NCI-H2227 treated with DMSO at 0.1 percent for 48 hours (cell line): Measurements from ENCODE around the gene MYH16.
"Not testable (repeated sequence)": the region's sequence is repeated elsewhere in the genome, so short reads cannot be mapped to it uniquely, and the experiment has no call there.

Experiments used
- DNase-seq: peaks from one replicate; lab custom pipeline; 2025; lab: John Stamatoyannopoulos, UW

MYH16 gene

GRCh38 chr7:99355098-99355497 is 82.5 kb downstream of the MYH16 start:
- DNase-seq, result no peak

- no peak for DNase-seq
Measured at GRCh38 chr7:99357701-99358490, 85.3 kb downstream of the MYH16 start.

DNA sequence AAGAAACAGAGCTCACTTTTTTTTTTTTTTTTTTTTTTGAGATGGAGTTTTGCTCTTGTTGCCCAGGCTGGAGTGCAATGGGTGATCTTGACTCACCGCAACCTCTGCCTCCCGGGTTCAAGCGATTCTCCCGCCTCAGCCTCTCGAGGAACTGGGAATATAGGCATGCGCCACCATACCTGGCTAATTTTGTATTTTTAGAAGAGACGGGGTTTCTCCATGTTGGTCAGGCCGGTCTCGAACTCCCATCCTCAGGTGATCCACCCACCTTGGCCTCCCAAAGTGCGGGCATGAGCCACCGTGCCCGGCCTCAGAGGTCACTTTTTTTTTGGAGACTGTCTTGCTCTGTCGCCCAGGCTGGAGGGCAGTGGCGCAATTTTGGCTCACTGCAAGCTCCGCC is 85.9 kb downstream of the MYH16 start:
- DNase-seq, result not testable (repeated sequence)

GRCh38 chr7:99359465-99360154 is 87.0 kb downstream of the MYH16 start:
- no peak for DNase-seq
